ENCODE data around the gene UFM1.
A peak's percentile ranks its signal among the peaks of the same experiment; 100 is the strongest.
"Not testable (repeated sequence)": the region's sequence is repeated elsewhere in the genome, so short reads cannot be mapped to it uniquely, and the experiment has no call there.

Gene UFM1

GRCh38 chr13:38349390-38350113 is at the start of gene UFM1:
UFM1 (plus strand) TSS chr13:38349851; CDS start chr13:38349920, 69 bp downstream.
- peak; percentile 96 to 97 for DNase-seq

- DNase-seq = no peak
Measured at GRCh38 chr13:38301236-38301635, 48.4 kb upstream of the UFM1 start.

DNA sequence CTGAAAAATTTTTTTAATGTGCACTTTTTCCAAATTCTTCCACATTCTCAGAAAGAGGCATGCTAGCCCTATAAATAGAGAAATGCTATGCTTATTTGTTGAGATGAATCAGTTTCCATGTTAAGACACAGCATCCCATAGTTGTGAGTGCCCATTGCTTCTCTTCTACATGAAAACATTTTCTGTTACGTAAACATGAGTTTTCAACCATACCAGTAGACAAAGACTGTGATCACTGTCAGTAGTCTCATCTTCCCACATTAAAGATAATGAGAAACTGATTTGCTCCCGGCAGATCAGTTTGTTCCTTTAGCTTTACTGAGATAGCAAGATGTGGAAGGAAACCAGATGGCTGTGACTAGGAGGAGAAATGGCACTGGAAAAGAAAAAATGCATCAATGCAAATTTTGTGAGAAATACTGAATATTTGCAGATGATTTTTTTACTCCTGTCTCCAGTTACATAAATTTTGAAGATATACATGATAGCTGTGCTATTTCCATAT is 45.8 kb upstream of the UFM1 start:
- no peak for DNase-seq

DNA sequence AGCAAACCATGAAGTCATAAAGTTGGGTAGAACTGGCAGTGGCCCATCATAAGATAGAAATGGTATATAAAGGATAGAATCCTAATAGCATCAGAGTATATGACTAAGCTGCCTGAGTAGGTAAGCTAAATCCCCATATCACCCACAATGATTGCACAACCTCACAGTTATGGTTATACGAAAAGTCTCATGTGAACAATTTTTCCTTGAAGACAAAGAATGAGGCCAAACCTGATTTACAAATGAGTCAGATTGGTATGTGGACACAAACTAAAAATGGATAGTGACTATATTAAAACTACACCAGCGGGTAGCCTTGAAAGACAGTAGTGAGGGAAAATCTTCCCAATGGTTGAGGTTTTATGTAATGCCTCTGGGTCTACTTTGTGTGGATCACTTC is 40.9 kb upstream of the UFM1 start:
- no peak for DNase-seq

DNA sequence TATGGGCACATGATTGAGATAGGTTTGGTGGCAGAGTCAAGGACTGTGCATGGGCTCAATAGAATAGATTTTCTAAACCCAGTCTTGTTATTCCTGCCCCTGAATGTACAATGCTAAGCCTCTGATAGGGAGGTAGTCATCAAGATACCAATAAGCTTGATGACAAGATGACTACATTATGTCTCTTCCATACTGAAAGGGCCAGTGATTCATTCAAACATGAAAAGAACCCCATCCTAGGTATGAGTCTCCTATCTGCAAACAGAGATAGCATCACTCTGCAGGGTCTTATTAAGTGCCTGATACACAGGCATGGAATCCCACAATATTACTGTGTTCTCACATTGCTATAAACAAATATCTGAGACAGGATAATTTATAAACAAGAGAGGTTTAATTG is 40.3 kb upstream of the UFM1 start:
- DNase-seq = no peak

DNA sequence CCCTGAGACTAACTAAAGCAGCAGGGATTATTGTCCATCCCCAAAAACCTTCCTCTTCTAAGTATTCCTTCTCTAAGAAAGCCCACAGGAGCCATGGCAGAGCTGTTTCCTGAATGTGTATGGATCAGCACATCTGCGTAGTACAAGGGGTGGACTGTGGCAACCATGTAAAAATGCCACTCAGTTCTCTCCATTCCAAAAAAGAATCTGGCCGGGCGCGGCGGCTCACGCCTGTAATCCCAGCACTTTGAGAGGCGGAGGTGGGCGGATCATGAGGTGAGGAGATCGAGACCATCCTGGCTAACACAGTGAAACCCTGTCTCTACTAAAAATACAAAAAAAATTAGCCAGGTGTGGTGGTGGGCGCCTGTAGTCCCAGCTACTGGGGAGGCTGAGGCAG is 38.5 kb upstream of the UFM1 start:
- not testable (repeated sequence) for DNase-seq

GRCh38 chr13:38316129-38316528 is 33.5 kb upstream of the UFM1 start:
- DNase-seq = no peak

DNA sequence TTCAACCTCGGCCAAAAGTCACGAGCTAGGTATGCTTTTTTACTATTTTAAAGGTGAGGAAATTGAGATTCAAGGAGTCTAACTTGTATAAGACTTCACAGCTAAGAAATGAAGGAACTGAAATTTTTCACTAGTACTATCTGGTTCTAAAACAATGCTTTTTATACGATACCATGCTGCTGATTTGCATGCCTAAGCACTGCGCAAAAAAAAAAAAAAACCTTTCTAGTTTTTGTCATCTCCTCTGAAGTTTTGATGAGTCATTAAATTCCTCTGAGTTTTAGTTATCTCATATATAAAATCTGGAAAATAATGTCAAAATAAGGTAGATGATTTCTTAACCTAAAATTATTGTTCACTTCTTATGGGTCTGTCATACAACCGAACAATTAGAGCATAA is 28.0 kb upstream of the UFM1 start:
- no peak for DNase-seq

DNA sequence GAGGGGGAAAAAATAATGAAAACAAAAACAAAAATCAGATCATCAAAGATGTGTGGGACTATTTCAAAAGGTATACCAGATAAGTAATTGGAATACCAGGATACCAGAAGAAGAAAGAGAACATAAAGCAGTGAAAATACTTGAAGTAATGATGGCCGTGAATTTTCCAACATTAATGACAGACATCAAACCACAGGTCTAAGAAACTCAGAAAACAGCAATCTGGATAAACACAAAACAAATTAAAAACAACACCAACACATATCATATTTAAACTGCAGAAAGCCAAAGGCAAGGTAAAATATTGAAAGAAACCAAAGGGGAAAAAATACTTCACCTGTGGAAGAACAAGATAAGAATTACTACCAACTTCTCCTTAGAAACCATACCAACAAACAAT is 24.2 kb upstream of the UFM1 start:
- no peak for DNase-seq

GRCh38 chr13:38328699-38329098 is 21.0 kb upstream of the UFM1 start:
- DNase-seq = no peak

DNA sequence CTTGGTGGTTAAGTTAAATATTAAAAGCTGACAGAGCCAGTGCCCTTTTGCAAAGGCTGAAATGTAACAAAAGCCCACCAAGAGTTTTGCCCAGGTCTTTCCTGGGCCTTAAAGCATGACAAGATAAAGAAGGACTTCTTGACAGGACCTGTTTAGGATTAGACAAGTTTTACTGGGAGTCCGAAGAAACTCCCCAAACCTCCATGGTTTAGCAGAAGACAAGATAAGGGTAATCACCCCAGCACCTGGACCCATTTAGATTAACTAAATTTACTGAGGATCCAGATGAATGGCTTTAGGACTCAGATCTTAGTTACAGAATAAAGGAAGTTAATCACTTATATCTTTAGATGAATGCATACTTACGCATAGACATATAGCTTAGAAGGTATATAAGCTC is 14.8 kb upstream of the UFM1 start:
- no peak for DNase-seq

GRCh38 chr13:38338089-38338488 is 11.6 kb upstream of the UFM1 start:
- DNase-seq = no peak

DNA sequence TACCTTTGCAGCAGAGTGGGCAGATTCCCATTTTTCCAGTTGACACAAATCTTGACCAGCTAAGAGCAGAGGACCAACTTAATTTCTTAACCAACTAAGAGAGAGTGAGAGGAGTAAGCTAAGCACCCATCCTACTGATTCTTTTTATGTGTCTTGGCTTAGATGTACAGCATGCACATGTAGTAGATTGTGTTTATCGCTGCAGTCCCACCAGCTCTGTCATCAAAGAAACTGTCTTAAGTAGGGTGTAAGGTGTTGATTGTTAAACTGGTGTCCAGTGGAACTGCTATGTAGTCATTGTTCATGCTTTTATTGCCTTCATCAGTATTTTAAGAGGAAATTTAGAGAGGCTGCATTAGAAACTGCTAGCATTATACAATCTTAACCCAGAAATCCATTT is 9.0 kb upstream of the UFM1 start:
- no peak for DNase-seq

DNA sequence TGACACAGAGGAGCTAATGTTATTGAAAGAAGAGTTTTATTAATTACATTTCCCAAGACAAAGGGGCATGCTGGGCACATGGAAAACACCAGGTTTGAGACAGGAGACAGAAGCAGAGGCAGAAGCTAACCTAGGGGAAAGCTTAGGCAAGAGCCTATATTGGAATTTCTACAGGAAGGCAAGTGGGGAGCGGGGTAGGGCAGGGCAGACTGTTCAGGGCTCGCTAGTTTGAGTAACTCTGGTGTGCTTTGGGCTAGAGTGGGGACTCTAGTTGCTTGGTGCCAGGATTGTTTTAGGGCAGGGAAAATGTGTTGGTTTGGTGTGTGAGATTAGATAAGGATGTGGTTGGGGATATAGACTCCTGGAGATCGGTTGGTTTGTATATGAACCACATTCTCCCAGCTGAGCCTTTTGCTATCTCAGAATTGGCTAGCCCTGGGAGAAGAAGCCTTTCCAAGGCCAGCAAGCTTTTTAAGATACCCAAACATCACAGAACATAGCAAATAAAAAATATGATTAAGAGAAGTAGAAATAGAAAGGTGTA is 8.4 kb upstream of the UFM1 start:
- no peak for DNase-seq

DNA sequence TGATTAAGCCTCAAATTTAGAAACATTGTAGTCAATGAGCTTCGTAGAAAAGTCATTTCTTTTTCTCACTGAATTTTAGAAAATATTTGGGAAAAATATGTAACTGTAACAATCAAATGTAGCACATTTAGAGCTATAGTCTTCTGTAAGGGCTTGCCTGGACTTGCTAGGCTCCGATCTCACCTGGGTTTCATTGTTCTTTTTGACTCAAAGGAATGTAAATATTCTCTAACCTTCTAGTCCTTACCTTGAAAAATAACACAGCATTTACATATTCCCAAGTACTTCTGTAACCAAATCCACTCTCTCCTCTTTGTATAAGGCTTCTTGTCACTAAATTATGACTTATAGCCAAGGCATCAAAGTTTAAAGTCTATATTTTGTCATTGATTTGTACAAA is 2.9 kb upstream of the UFM1 start:
- no peak for DNase-seq

DNA sequence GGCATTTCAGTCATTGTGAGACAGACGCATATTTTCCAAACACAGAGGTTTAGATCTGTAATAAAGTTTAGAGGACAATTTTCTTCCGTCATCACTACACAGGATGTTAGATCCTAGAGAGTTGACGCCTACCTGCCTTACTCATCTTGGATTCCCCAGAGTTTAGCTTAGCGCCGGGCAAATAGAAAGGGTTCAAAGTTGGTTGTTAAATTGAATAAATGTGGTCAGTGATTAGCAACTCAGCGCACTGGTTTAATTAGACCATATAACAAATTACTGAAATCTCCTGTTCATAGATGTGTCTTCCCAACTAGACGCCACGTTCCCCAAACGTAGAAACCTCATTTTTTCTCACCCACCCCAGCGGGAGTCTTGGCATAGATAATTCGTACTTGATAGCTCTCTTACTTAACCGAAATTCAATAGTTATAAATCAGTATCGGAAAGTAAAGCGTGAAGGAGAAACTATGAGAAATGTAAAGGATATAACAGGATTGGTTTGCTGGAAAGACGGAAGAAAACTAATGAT is 726 bp upstream of the UFM1 start:
- no peak for DNase-seq

GRCh38 chr13:38350114-38350617 is 515 bp downstream of the UFM1 start:
- DNase-seq = peak; percentile 36 to 53

DNA sequence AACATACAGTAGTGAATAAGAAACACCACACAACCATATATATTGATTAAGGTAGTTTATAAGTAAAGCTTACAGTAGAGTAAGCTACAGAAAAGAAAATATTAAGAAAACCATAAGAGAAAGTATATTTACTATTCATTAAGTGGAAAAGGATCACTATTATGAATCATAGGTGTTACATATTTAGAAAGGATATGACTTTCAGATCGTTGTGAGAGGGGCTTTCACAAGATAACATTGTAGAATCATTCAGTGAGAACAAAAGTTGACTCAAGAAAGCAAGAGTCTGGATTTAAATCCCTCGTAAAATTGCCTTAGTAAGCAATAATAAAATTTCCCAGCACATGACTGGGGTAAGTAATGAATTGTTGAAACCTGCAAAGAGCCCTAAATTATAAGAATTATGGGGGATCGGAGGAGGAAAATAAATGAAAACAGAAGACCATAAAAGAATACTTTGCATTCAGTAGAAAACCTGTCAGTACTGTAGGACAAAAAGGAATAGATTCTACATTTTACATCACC is 6.0 kb downstream of the UFM1 start:
- DNase-seq = no peak

DNA sequence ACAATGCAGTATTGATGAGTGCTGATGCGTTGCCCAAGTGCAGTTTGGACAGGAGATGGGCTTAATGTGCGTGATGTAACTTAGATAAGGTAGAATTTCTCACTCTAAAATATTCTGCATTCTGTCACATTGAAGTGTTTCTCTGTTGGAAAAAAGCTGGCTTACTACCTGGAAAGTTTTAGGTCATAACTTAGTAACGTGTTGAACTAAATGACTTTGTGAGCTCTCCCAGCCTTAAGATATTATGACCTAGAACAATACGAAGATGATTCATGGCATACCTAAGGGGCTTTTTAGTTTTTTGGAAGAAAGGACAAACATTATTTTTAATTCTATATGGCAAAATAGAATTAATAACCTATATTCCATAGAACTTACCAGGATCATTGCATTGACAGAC is 9.0 kb downstream of the UFM1 start:
- no peak for DNase-seq

DNA sequence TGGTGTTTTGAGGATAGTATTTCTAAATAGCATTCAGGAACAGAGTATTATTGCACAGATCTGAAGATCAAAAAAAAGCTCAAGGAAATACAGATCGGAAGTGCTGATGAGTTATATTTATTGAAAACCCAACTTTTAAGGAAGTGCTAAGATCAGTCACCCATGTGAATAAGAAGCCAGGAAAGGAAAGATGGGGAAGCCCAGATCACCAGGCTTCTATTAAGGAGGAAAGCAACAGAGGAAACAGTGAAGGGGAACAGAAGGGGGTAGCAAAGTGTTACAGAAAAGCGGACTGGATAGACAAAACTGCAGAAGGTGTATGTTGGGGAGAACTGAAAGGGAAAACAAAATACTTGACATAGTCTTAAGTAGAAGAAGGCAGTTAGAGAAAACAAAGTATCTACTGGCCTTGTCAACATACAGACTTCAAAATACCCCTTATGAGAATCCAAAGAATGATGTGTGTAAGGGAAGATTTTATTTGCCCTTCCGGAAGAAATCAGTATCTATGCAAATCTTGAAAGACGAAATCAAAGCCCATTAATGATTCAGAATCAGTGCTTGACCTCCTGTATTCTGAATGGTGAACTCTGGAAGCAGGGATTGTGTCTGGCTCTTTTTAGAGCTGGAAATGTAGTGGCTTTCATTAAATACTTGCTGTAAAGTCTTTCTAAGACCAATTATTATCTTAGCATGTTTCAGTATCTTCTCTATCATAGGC is 12.1 kb downstream of the UFM1 start:
- DNase-seq = no peak

DNA sequence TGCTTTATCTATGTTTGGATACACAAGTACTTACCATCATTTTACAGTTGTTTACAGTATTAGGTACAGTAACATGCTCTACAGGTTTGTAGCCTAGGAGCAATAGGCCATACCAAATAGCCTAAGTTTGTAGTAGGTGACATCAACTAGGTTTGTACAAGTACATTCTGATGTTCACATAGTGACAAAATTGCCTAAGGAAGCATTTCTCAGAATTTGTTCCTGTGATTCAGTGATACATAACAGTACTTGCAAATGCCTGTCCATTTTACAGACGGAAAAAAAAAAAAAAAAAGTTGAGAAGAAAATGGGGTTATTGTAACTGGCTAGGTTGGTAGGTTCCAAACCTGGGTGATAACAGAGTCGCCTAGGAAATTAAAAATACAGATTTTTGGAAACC is 13.6 kb downstream of the UFM1 start:
- no peak for DNase-seq

DNA sequence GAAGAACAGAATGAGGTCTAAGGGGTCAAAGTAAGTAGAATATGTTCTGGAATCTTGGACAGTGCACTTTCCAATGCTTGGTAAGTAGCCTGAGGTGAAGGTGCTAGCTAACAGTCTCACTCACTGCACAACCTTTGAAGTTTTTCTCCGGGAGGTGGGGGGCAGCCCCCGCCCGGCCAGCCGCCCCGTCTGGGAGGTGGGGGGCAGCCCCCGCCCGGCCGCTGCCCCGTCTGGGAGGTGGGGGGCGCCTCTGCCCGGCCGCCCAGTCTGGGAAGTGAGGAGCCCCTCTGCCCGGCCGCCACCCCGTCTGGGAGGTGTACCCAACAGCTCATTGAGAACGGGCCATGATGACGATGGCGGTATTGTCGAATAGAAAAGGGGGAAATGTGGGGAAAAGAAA is 14.1 kb downstream of the UFM1 start:
- not testable (repeated sequence) for DNase-seq

GRCh38 chr13:38365661-38366060 is 16.0 kb downstream of the UFM1 start:
- no peak for DNase-seq
